GM06990 (cell line): ENCODE measurements around the gene NPAS2.

Source experiments
- DNase-seq: peaks from one replicate; pipeline ENCODE4 v3.0.0-alpha.2; 2011; ENCODE audit not compliant: insufficient read length; ENCODE audit errors: extremely low read depth
- H3K27me3 ChIP-seq: replicated peaks from 2 replicates; pipeline ENCODE4 v1.6.0; 2011; ENCODE audit warnings: low read length; ENCODE audit not compliant: control insufficient read depth, insufficient read depth
- H3K36me3 ChIP-seq: 2 replicates; pipeline ENCODE4 v1.5.1; 2011; ENCODE audit warnings: low read length; ENCODE audit not compliant: control insufficient read depth, insufficient read depth
- H3K4me3 ChIP-seq: replicated peaks from 2 replicates; pipeline ENCODE4 v1.5.1; 2011; ENCODE audit warnings: low read depth, mild to moderate bottlenecking, control low read depth, low read length
- TF ChIP-seq, protein P1 (sequence below): IDR thresholded peaks from 2 replicates; pipeline ENCODE4 v1.5.1; 2011; ENCODE audit warnings: low read length, control low read depth, mild to moderate bottlenecking, inconsistent platforms; ENCODE audit not compliant: insufficient read depth, poor library complexity, severe bottlenecking

Gene NPAS2

DNA sequence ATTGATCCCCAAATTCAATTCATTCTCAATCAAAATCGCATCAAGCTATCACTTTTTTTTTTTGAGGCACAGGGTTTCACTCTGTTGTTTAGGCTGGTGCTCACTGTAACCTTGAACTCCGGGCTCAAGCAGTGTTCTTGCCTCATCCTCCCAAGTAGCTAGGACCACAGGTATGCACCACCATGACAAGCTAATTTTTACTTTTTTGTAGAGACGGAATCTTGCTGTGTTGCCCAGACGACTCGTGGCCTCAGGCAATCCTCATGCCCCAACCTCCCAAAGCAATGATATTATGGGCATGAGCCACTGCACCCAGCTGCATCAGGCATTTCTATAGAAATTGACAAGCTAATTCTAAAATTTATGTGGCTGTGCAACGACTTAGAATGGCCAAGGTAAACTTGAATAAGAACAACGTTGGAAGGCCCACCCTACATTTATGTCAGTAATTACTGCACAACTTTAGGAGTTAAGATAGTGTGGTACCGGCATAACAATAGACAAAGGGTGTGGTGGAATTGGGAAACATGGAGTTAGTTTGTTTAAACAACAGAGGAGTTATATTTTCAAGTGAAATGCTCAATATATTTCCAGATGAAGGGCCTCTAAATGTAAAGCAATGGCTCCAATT lies 78.2 kb downstream of the NPAS2 start:
- Histone ChIP-seq H3K27me3 (no peaks in the 10 kb centered on the region), H3K36me3 (no peaks in the 10 kb centered on the region), H3K4me3 (no peak overlapping the region)
- TF ChIP-seq, protein P1, sequence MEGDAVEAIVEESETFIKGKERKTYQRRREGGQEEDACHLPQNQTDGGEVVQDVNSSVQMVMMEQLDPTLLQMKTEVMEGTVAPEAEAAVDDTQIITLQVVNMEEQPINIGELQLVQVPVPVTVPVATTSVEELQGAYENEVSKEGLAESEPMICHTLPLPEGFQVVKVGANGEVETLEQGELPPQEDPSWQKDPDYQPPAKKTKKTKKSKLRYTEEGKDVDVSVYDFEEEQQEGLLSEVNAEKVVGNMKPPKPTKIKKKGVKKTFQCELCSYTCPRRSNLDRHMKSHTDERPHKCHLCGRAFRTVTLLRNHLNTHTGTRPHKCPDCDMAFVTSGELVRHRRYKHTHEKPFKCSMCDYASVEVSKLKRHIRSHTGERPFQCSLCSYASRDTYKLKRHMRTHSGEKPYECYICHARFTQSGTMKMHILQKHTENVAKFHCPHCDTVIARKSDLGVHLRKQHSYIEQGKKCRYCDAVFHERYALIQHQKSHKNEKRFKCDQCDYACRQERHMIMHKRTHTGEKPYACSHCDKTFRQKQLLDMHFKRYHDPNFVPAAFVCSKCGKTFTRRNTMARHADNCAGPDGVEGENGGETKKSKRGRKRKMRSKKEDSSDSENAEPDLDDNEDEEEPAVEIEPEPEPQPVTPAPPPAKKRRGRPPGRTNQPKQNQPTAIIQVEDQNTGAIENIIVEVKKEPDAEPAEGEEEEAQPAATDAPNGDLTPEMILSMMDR = no peak
- DNase-seq = no peak

DNA sequence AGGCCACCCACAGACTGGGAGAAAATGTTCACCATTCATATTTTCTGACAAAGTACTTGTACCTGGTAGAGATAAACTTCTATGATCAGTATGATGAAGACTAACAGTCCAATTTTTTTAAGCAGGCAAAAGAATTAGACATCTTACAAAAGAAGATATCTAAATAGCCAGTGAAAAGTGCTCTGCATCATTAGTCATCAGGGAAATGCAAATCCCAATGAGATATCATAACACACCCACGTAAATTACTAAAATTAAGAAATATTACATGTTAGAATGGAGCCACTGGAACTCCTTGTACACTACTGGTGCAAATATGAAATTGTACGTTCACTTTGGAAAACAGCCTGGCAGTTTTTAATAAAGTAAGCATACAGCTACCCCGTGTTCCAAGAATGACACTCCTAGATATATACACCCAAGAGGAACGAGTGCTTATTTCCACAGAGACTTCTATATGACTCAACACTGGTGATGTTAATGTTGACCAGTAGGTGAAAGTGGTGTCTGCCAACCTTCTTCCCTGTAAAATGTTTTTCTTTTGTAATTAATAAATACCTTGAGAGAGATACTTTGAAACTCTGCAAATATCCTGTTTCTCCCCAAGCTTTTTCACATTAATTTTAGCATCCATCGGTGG lies 80.3 kb downstream of the NPAS2 start:
- TF ChIP-seq, protein P1 = no peak
- Histone ChIP-seq H3K4me3 (no peak overlapping the region), H3K27me3 (no peaks in the 10 kb centered on the region), H3K36me3 (no peaks in the 10 kb centered on the region)
- no peak for DNase-seq

DNA sequence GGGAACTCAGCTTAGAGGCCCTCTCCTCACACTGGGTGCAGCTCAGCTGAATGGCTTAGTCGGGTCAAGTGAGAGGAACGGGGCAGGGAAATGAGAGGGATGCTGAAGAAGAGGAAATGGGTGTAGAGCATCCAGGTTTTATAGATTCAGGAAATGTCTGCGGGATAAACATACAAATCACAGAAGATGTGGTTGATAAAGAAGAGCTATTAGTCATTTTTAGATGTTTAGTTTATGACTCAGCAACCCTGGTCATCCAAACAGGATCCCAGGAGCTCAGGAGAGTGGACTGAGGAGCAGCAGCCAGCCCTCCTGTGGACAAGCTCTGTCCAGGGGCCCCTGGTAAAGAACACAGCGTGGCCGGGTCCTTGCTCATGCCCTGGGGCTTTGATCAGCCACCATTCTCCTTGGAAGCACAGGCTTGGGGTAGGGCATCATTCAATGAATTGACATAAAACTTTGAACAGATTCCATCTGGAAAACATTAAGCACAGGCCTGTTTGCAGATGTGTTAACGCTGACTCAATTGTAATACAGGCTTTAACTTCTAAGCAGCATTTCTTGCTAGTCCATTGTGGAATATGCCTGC lies 83.0 kb downstream of the NPAS2 start:
- TF ChIP-seq, protein P1 = no peak
- Histone ChIP-seq H3K27me3 (no peaks in the 10 kb centered on the region; the same call in 1 of the 2 replicates), H3K4me3 (no peak overlapping the region), H3K36me3 (no peaks in the 10 kb centered on the region)
- no peak for DNase-seq

DNA sequence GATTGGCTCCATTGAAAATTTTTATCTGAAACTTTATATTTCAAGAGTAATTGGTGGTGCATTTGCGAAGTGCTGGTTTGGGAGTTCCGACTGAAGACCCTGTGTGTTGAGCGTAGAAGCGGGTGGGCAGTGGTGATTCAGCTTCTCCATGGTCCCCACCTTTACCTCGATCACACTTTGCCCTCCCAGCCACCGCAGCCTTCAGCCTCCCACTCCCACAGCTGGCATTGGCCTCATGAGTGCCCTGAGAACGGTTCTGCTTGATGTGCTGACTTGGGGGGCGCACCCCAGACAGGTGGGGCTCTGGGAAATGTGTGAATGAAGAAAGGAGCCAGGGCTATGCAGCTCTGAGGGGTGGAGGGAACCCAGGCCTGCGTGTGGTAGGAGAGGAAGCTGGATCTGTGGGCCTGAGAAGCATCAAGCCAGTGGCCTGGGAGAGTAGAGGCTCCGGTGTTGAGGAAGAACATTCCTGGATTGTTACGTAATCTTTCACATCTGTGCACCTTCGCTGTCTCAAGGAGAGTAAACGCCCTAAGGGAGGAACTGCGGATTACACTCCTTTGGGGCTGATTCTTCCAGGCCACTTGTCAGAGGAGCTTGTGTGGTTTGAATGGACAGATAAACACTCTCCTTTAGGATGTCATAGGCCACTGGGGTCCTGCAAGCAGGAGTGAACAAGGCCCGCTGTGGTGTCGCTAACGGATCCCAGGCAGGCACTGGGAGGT lies 83.8 kb downstream of the NPAS2 start:
- DNase-seq = no peak
- H3K4me3 ChIP-seq = no peak overlapping the region

DNA sequence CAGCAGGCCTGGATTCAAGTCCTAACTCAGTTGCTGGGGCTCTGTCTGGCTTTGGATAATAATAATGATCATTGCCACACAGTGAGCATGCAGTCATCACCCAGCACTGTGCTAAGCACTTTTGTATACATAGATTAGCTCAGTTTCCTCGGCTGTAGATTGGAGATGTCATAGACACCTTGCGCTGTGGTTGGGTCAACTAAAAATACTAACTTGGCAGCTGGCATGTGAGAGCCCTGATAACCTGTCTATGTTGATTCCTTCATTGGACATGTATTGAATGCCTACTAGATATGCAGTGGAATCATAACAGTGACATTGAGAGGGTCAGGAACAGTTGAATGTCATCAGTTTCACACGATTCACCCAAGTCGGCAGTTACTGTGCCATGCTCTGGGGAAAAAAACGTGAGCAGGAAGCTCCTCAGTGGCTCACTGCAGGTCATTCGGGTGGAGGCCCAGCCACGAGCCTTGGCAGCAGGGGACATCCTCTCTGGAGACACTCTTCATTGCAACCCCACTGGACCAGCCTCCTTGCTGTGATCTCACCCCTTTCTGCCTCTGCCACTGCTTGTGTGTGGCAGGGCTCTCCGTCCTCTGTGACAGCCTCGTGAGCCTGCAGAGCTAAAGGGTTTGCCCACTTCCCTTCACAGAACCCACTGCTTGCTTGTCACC lies 85.3 kb downstream of the NPAS2 start:
- no peaks in the 10 kb centered on the region for H3K36me3 ChIP-seq
- H3K4me3 ChIP-seq = no peak overlapping the region
- TF ChIP-seq, protein P1 = no peak
- DNase-seq = no peak
- H3K27me3 ChIP-seq = no peaks in the 10 kb centered on the region; the same call in 1 of the 2 replicates

More for the DNA sequence above, 83.8 kb downstream of the NPAS2 start:
- no peaks in the 10 kb centered on the region; the same call in 1 of the 2 replicates for H3K27me3 ChIP-seq
- no peaks in the 10 kb centered on the region for H3K36me3 ChIP-seq
- TF ChIP-seq, protein P1 = no peak
